HL-60 (cell line): ENCODE data around the gene TTC1.

Experiments used
- DNase-seq, 2 experiments: peaks; one replicate each; pipeline ENCODE4 v3.0.0-alpha.2; 2010 to 2020; ENCODE audit warnings: low read depth in 1 of 2, low spot score in 1 of 2
- H3K27ac ChIP-seq: fragments of 250-450 bp; sonication (Bioruptor Pico); replicated peaks from 2 replicates; pipeline ENCODE4 v1.5.1; 2020; ENCODE audit warnings: mild to moderate bottlenecking, moderate library complexity
- H3K27me3 ChIP-seq: fragments of 250-450 bp; sonication (Bioruptor Pico); 2 replicates; pipeline ENCODE4 v1.5.1; 2021; ENCODE audit warnings: mild to moderate bottlenecking, moderate library complexity; ENCODE audit not compliant: insufficient read depth, poor library complexity, severe bottlenecking
- H3K4me3 ChIP-seq: replicated peaks from 2 replicates; pipeline ENCODE4 v1.5.1; 2011; ENCODE audit warnings: mild to moderate bottlenecking, control low read depth, low read length; ENCODE audit not compliant: insufficient read depth
- CTCF ChIP-seq: IDR thresholded peaks from one replicate; pipeline ENCODE4 v1.5.1; 2011; ENCODE audit warnings: low read length, control low read depth, inconsistent platforms; ENCODE audit not compliant: insufficient read depth
- GABPA ChIP-seq: IDR thresholded peaks from 2 replicates; pipeline ENCODE4 v1.6.1; 2012; ENCODE audit warnings: low read depth
- POLR2AphosphoS5 ChIP-seq: IDR thresholded peaks from 2 replicates; pipeline ENCODE4 v1.6.1; 2012; ENCODE audit warnings: low read depth
- REST ChIP-seq: IDR thresholded peaks from 2 replicates; pipeline ENCODE4 v1.6.1; 2012; ENCODE audit warnings: low read depth; ENCODE audit not compliant: insufficient replicate concordance
- SPI1 ChIP-seq: IDR thresholded peaks from 2 replicates; pipeline ENCODE4 v1.6.1; 2012; ENCODE audit warnings: low read depth, mild to moderate bottlenecking, borderline replicate concordance

TTC1 gene

GRCh38 chr5:159992566-159992965 lies 16.4 kb upstream of the TTC1 start:
- Histone ChIP-seq H3K27ac (no peak overlapping the region), H3K27me3 (peaks cover 3% of the 10 kb centered on the region), H3K4me3 (no peak overlapping the region)
- DNase-seq, result no peak
- no peak for TF ChIP-seq REST
- TF ChIP-seq POLR2AphosphoS5, result no peak
- TF ChIP-seq GABPA, result no peak
- no peak for TF ChIP-seq CTCF
- no peak for TF ChIP-seq SPI1

GRCh38 chr5:159993194-159993593 lies 15.7 kb upstream of the TTC1 start:
- peaks cover 2% of the 10 kb centered on the region for H3K27me3 ChIP-seq
- no peak overlapping the region for H3K27ac ChIP-seq
- DNase-seq, result no peak
- no peak for TF ChIP-seq POLR2AphosphoS5
- TF ChIP-seq SPI1, result no peak
- H3K4me3 ChIP-seq, result no peak overlapping the region

GRCh38 chr5:159995907-159996306 lies 13.0 kb upstream of the TTC1 start:
- Histone ChIP-seq H3K27me3 (no peaks in the 10 kb centered on the region), H3K27ac (no peak overlapping the region), H3K4me3 (no peak overlapping the region)
- DNase-seq, result no peak
- TF ChIP-seq POLR2AphosphoS5 (no peak), CTCF (no peak), SPI1 (no peak), GABPA (no peak), REST (no peak)

GRCh38 chr5:160001457-160001856 lies 7.5 kb upstream of the TTC1 start:
- Histone ChIP-seq H3K27ac (no peak overlapping the region), H3K27me3 (no peaks in the 10 kb centered on the region), H3K4me3 (no peak overlapping the region)
- no peak for DNase-seq
- no peak for TF ChIP-seq REST
- no peak for TF ChIP-seq SPI1
- no peak for TF ChIP-seq POLR2AphosphoS5
- TF ChIP-seq CTCF, result no peak
